Measurements from ENCODE around the gene ADGRL3. TPM values are rescaled to one million over a fixed set of nuclear protein-coding genes. Genes with fewer than 3 reads are reported as not detected.
"Not testable (repeated sequence)": the region's sequence is repeated elsewhere in the genome, so short reads cannot be mapped to it uniquely, and the experiment has no call there.

The ADGRL3 gene
- total RNA-seq, 1 experiment from 2014 or later = 5.4 TPM

GRCh38 chr4:61753739-61754138, 553.6 kb downstream of the ADGRL3 start:
- no peak for DNase-seq (ENCODE audit: low spot score)

GRCh38 chr4:61756937-61757336, 556.8 kb downstream of the ADGRL3 start:
- DNase-seq (ENCODE audit: low spot score) = not testable (repeated sequence)

- not testable (repeated sequence) for DNase-seq (ENCODE audit: low spot score)
Observed at GRCh38 chr4:61757983-61758382, 557.9 kb downstream of the ADGRL3 start.

GRCh38 chr4:61758596-61758995, 558.5 kb downstream of the ADGRL3 start:
- not testable (repeated sequence) for DNase-seq (ENCODE audit: low spot score)

- DNase-seq (ENCODE audit: low spot score) = not testable (repeated sequence)
Observed at GRCh38 chr4:61759245-61759644, 559.1 kb downstream of the ADGRL3 start.

- not testable (repeated sequence) for DNase-seq (ENCODE audit: low spot score)
Observed at GRCh38 chr4:61759885-61760284, 559.8 kb downstream of the ADGRL3 start.

GRCh38 chr4:61760820-61761219, 560.7 kb downstream of the ADGRL3 start:
- no peak for DNase-seq (ENCODE audit: low spot score)

GRCh38 chr4:61762722-61763627, 562.8 kb downstream of the ADGRL3 start:
- DNase-seq (ENCODE audit: low spot score) = no peak

GRCh38 chr4:61763682-61764081, 563.6 kb downstream of the ADGRL3 start:
- no peak for DNase-seq (ENCODE audit: low spot score)

- not testable (repeated sequence) for DNase-seq (ENCODE audit: low spot score)
Observed at GRCh38 chr4:61764090-61764489, 564.0 kb downstream of the ADGRL3 start.

- DNase-seq (ENCODE audit: low spot score) = not testable (repeated sequence)
Observed at GRCh38 chr4:61769444-61770167, 569.5 kb downstream of the ADGRL3 start.

GRCh38 chr4:61770456-61770855, 570.3 kb downstream of the ADGRL3 start:
- no peak for DNase-seq (ENCODE audit: low spot score)

- DNase-seq (ENCODE audit: low spot score) = no peak
Observed at GRCh38 chr4:61771056-61771455, 570.9 kb downstream of the ADGRL3 start.

- DNase-seq (ENCODE audit: low spot score) = peak; percentile 27
Observed at GRCh38 chr4:61772126-61772525, 572.0 kb downstream of the ADGRL3 start.

- DNase-seq (ENCODE audit: low spot score) = no peak
Observed at GRCh38 chr4:61773655-61774245, 573.6 kb downstream of the ADGRL3 start.

- DNase-seq (ENCODE audit: low spot score) = no peak
Observed at GRCh38 chr4:61782133-61782532, 582.0 kb downstream of the ADGRL3 start.

- DNase-seq (ENCODE audit: low spot score) = no peak
Observed at GRCh38 chr4:61783050-61783449, 582.9 kb downstream of the ADGRL3 start.

- DNase-seq (ENCODE audit: low spot score) = no peak
Observed at GRCh38 chr4:61785761-61786160, 585.6 kb downstream of the ADGRL3 start.

- no peak for DNase-seq (ENCODE audit: low spot score)
Observed at GRCh38 chr4:61786211-61786610, 586.1 kb downstream of the ADGRL3 start.

GRCh38 chr4:61795998-61796397, 595.9 kb downstream of the ADGRL3 start:
- DNase-seq (ENCODE audit: low spot score) = no peak

GRCh38 chr4:61799794-61800193, 599.7 kb downstream of the ADGRL3 start:
- DNase-seq (ENCODE audit: low spot score) = no peak

GRCh38 chr4:61805227-61805626, 605.1 kb downstream of the ADGRL3 start:
- DNase-seq (ENCODE audit: low spot score) = no peak

Measured in A172 (cell line).